ENCODE measurements around the gene PGF. TPM values are rescaled to one million over a fixed set of nuclear protein-coding genes. Genes with fewer than 3 reads are reported as not detected.

The PGF gene
- total RNA-seq, 6 donors from 2014 or later = 0.89 to 21.3 (median 5.0) TPM

GRCh38 chr14:74945852-74946658 is 9.3 kb downstream of the PGF start:
- H3K4me3 ChIP-seq = no peak overlapping the region
- H3K27me3 ChIP-seq = no peaks in the 10 kb centered on the region
- peak; percentile 39 to 75 for DNase-seq
- H3K36me3 ChIP-seq = no peaks in the 10 kb centered on the region
- no peak for TF ChIP-seq POLR2AphosphoS5 (IDR thresholded peaks at IDR 0.05)
- TF ChIP-seq CTCF (IDR thresholded peaks at IDR 0.05) = peak; percentile 83 to 95 (median 90)
- WGBS, 2 donors = 25 to 34% methylated on average over 9 to 17 of the region's 17 CpGs
- H3K4me1 ChIP-seq = peaks cover 27 to 42% (median 31%) of the 10 kb centered on the region in 4 donors
- peak; percentile 82 to 91 for ATAC-seq (ENCODE audit: low FRiP score in 2 of 2)
- H3K27ac ChIP-seq = peak overlapping the region in 1 of 4 donors; percentile 40
- H3K9me3 ChIP-seq = no peaks in the 10 kb centered on the region

GRCh38 chr14:74945261-74945851 is 10.0 kb downstream of the PGF start:
- H3K27me3 ChIP-seq = no peaks in the 10 kb centered on the region
- H3K9me3 ChIP-seq = no peaks in the 10 kb centered on the region
- no peaks in the 10 kb centered on the region for H3K36me3 ChIP-seq
- H3K27ac ChIP-seq = no peak overlapping the region
- 53 to 72% methylated on average over 16 to 17 of the region's 17 CpGs for WGBS, 2 donors
- DNase-seq (peak in 1 of 2 donors; percentile 43), ATAC-seq (ENCODE audit: low FRiP score in 2 of 2) (peak in 1 of 2 donors; percentile 55)
- peaks cover 34 to 49% (median 38%) of the 10 kb centered on the region in 4 donors for H3K4me1 ChIP-seq
- peak in 5 of 6 experiments; percentile 16 to 41 (median 23) for TF ChIP-seq CTCF (IDR thresholded peaks at IDR 0.05)
- TF ChIP-seq POLR2AphosphoS5 (IDR thresholded peaks at IDR 0.05) = no peak
- TF ChIP-seq POLR2A (IDR thresholded peaks at IDR 0.05) = no peak
- no peak for TF ChIP-seq EP300 (IDR thresholded peaks at IDR 0.05)
- no peak overlapping the region for H3K4me3 ChIP-seq

DNA sequence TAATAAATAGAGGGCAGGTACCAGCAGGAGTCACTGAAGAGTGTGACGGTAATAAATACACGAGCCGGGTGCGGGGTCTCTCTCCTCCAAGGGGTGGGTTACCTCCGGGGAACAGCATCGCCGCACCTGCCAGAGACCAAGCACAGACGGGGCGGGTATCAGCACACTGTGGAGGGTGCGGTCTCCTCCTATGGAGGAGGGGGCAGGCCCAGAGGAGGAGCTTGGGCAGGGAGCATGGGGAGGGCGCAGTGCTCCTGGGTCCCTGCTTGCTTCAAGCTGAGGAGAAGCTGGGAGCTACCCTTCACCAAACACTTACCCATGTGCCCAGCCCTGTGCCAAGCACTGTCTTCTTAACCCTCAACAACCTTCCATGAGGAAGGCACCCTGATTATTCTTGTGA is 12.8 kb downstream of the PGF start:
- peak overlapping the region; percentile 86 to 92 (median 88) for H3K27ac ChIP-seq
- peaks cover 40 to 66% (median 50%) of the 10 kb centered on the region in 4 donors for H3K4me1 ChIP-seq
- DNase-seq (no peak), ATAC-seq (ENCODE audit: low FRiP score in 2 of 2) (no peak)
- peak overlapping the region in 1 of 4 donors; percentile 19 for H3K4me3 ChIP-seq
- H3K27me3 ChIP-seq = no peaks in the 10 kb centered on the region
- WGBS, 2 donors = 91 to 94% methylated on average over 11 of the region's 11 CpGs
- H3K36me3 ChIP-seq = no peaks in the 10 kb centered on the region
- no peaks in the 10 kb centered on the region for H3K9me3 ChIP-seq
- no peak for TF ChIP-seq EP300 (IDR thresholded peaks at IDR 0.05)
- TF ChIP-seq CTCF (IDR thresholded peaks at IDR 0.05) = no peak
- no peak for TF ChIP-seq POLR2AphosphoS5 (IDR thresholded peaks at IDR 0.05)
- no peak for TF ChIP-seq POLR2A (IDR thresholded peaks at IDR 0.05)

DNA sequence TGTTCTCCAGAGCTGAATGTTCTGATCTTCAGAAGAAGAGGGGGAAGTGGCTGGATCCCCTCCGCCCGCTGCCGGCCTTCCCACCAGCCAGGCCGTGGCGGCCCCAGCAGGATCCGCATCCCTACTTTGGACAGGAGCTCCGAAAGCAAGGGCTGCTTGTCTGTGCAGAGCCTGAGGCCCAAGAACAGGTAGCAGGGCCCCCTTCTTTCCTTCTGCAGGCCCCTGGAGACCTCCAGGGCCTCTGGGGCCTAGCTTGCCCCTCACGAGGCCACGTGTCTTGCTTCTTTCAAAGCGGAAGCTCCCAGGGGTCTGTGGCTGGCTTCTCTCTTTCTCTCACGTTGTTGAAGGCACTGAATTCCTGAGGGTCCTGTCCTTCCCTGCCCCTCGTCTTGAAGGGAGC is 13.2 kb downstream of the PGF start:
- peaks cover 40 to 66% (median 50%) of the 10 kb centered on the region in 4 donors for H3K4me1 ChIP-seq
- H3K27me3 ChIP-seq = no peaks in the 10 kb centered on the region
- peak overlapping the region; percentile 86 to 92 (median 88) for H3K27ac ChIP-seq
- no peaks in the 10 kb centered on the region for H3K36me3 ChIP-seq
- ATAC-seq (ENCODE audit: low FRiP score in 2 of 2) (no peak), DNase-seq (peak in 1 of 2 donors; percentile 74)
- TF ChIP-seq POLR2A (IDR thresholded peaks at IDR 0.05) (no peak), CTCF (IDR thresholded peaks at IDR 0.05) (no peak), EP300 (IDR thresholded peaks at IDR 0.05) (no peak), POLR2AphosphoS5 (IDR thresholded peaks at IDR 0.05) (no peak)
- peak overlapping the region in 2 of 4 donors; percentile 19 to 29 for H3K4me3 ChIP-seq
- H3K9me3 ChIP-seq = no peaks in the 10 kb centered on the region
- WGBS, 2 donors = 75 to 80% methylated on average over 12 of the region's 12 CpGs

Data from upper lobe of left lung (tissue), 6 donors.